Measurements from ENCODE around the gene TXNL1.

TXNL1 gene

GRCh38 chr18:56632070-56633022, 6.0 kb downstream of the TXNL1 start:
- H2AK5ac ChIP-seq (ENCODE audit: low read depth, low read length): no peak overlapping the region
- DNase-seq (ENCODE audit: low spot score): no peak
- no peaks in the 10 kb centered on the region for H3K9me3 ChIP-seq (replicated peaks in 1 of 2; ENCODE audit: control insufficient read depth in 2 of 2, insufficient read depth in 1 of 2, low read depth in 1 of 2, low read length in 2 of 2)
- peaks cover 0 to 62% of the 10 kb centered on the region in 2 donors for H3K36me3 ChIP-seq (replicated peaks in 1 of 2; ENCODE audit: control insufficient read depth in 2 of 2, insufficient read depth in 2 of 2, low read length in 2 of 2)
- no peak overlapping the region for H2BK12ac ChIP-seq (ENCODE audit: low read length)
- H4K8ac ChIP-seq (ENCODE audit: low read depth, low read length): no peak overlapping the region
- no peaks in the 10 kb centered on the region for H3K27me3 ChIP-seq (ENCODE audit: control insufficient read depth in 3 of 3, insufficient read depth in 3 of 3, low read depth in 1 of 3, low read length in 3 of 3)
- no peak overlapping the region for H3K4me3 ChIP-seq (ENCODE audit: low read length in 2 of 2)
- no peak overlapping the region for H3K9ac ChIP-seq (ENCODE audit: low read depth, low read length, poor library complexity)
- no peak overlapping the region for H3K4ac ChIP-seq (ENCODE audit: low read length)
- H3K4me1 ChIP-seq (ENCODE audit: control insufficient read depth in 2 of 2, insufficient read depth in 1 of 2, low read depth in 1 of 2, low read length in 2 of 2): peaks cover 0 to 5% of the 10 kb centered on the region in 2 donors
- no peak overlapping the region for H3K14ac ChIP-seq (ENCODE audit: low read length)
- H2BK15ac ChIP-seq (ENCODE audit: low read length): no peak overlapping the region
- WGBS, 2 donors (ENCODE audit: extremely low coverage in 2 of 2, insufficient read length in 2 of 2, insufficient replicate concordance in 1 of 2): no CpG with 5 or more reads among the region's 7 CpGs
- H2BK120ac ChIP-seq (ENCODE audit: low read depth, low read length): no peak overlapping the region
- H2AFZ ChIP-seq (ENCODE audit: low read length): no peak overlapping the region
- H3K4me2 ChIP-seq (ENCODE audit: insufficient read depth, low read length, poor library complexity, severe bottlenecking): no peak overlapping the region
- no peak overlapping the region for H3K23ac ChIP-seq (ENCODE audit: low read depth, low read length, poor library complexity)
- H4K91ac ChIP-seq (ENCODE audit: low read depth, low read length, poor library complexity): no peak overlapping the region
- H3K27ac ChIP-seq (replicated peaks; ENCODE audit: low read length): no peak overlapping the region
- H3K79me1 ChIP-seq (ENCODE audit: low read depth, low read length): peaks cover 6% of the 10 kb centered on the region
- H2BK5ac ChIP-seq (ENCODE audit: low read length): no peak overlapping the region
- H3K18ac ChIP-seq (ENCODE audit: low read length): no peak overlapping the region

- H2BK5ac ChIP-seq (ENCODE audit: low read length): no peak overlapping the region
- H2AFZ ChIP-seq (ENCODE audit: low read length): no peak overlapping the region
- no CpG with 5 or more reads among the region's 2 CpGs for WGBS, 2 donors (ENCODE audit: extremely low coverage in 2 of 2, insufficient read length in 2 of 2, insufficient replicate concordance in 1 of 2)
- H3K36me3 ChIP-seq (replicated peaks in 1 of 2; ENCODE audit: control insufficient read depth in 2 of 2, insufficient read depth in 2 of 2, low read length in 2 of 2): peaks cover 0 to 70% of the 10 kb centered on the region in 2 donors
- H3K18ac ChIP-seq (ENCODE audit: low read length): no peak overlapping the region
- H3K4me1 ChIP-seq (ENCODE audit: control insufficient read depth in 2 of 2, insufficient read depth in 1 of 2, low read depth in 1 of 2, low read length in 2 of 2): no peaks in the 10 kb centered on the region
- H3K79me1 ChIP-seq (ENCODE audit: low read depth, low read length): peaks cover 6% of the 10 kb centered on the region
- no peak overlapping the region for H3K4me3 ChIP-seq (ENCODE audit: low read length in 2 of 2)
- no peak overlapping the region for H4K8ac ChIP-seq (ENCODE audit: low read depth, low read length)
- H2AK5ac ChIP-seq (ENCODE audit: low read depth, low read length): no peak overlapping the region
- H2BK120ac ChIP-seq (ENCODE audit: low read depth, low read length): no peak overlapping the region
- H3K14ac ChIP-seq (ENCODE audit: low read length): no peak overlapping the region
- DNase-seq (ENCODE audit: low spot score): no peak
- no peaks in the 10 kb centered on the region for H3K27me3 ChIP-seq (ENCODE audit: control insufficient read depth in 3 of 3, insufficient read depth in 3 of 3, low read depth in 1 of 3, low read length in 3 of 3)
- no peak overlapping the region for H4K91ac ChIP-seq (ENCODE audit: low read depth, low read length, poor library complexity)
- H3K9ac ChIP-seq (ENCODE audit: low read depth, low read length, poor library complexity): no peak overlapping the region
- no peak overlapping the region for H3K23ac ChIP-seq (ENCODE audit: low read depth, low read length, poor library complexity)
- H2BK15ac ChIP-seq (ENCODE audit: low read length): no peak overlapping the region
- H3K4ac ChIP-seq (ENCODE audit: low read length): no peak overlapping the region
- no peaks in the 10 kb centered on the region for H3K9me3 ChIP-seq (replicated peaks in 1 of 2; ENCODE audit: control insufficient read depth in 2 of 2, insufficient read depth in 1 of 2, low read depth in 1 of 2, low read length in 2 of 2)
- no peak overlapping the region for H3K27ac ChIP-seq (replicated peaks; ENCODE audit: low read length)
- no peak overlapping the region for H2BK12ac ChIP-seq (ENCODE audit: low read length)
- no peak overlapping the region for H3K4me2 ChIP-seq (ENCODE audit: insufficient read depth, low read length, poor library complexity, severe bottlenecking)
Observed at GRCh38 chr18:56627991-56628390, 10.4 kb downstream of the TXNL1 start.

- Histone ChIP-seq H3K4me3 (ENCODE audit: low read length in 2 of 2) (no peak overlapping the region), H3K14ac (ENCODE audit: low read length) (no peak overlapping the region), H3K36me3 (replicated peaks in 1 of 2; ENCODE audit: control insufficient read depth in 2 of 2, insufficient read depth in 2 of 2, low read length in 2 of 2) (peaks cover 10 to 94% of the 10 kb centered on the region in 2 donors), H3K27me3 (ENCODE audit: control insufficient read depth in 3 of 3, insufficient read depth in 3 of 3, low read depth in 1 of 3, low read length in 3 of 3) (no peaks in the 10 kb centered on the region), H2AFZ (ENCODE audit: low read length) (no peak overlapping the region), H4K8ac (ENCODE audit: low read depth, low read length) (no peak overlapping the region), H2AK5ac (ENCODE audit: low read depth, low read length) (no peak overlapping the region), H3K4me1 (ENCODE audit: control insufficient read depth in 2 of 2, insufficient read depth in 1 of 2, low read depth in 1 of 2, low read length in 2 of 2) (no peaks in the 10 kb centered on the region), H3K9ac (ENCODE audit: low read depth, low read length, poor library complexity) (no peak overlapping the region), H3K79me1 (ENCODE audit: low read depth, low read length) (no peaks in the 10 kb centered on the region), H2BK5ac (ENCODE audit: low read length) (no peak overlapping the region), H2BK15ac (ENCODE audit: low read length) (no peak overlapping the region), H3K18ac (ENCODE audit: low read length) (no peak overlapping the region), H3K4me2 (ENCODE audit: insufficient read depth, low read length, poor library complexity, severe bottlenecking) (no peak overlapping the region), H3K9me3 (replicated peaks in 1 of 2; ENCODE audit: control insufficient read depth in 2 of 2, insufficient read depth in 1 of 2, low read depth in 1 of 2, low read length in 2 of 2) (no peaks in the 10 kb centered on the region), H3K27ac (replicated peaks; ENCODE audit: low read length) (no peak overlapping the region), H2BK120ac (ENCODE audit: low read depth, low read length) (no peak overlapping the region), H3K4ac (ENCODE audit: low read length) (no peak overlapping the region), H4K91ac (ENCODE audit: low read depth, low read length, poor library complexity) (no peak overlapping the region), H2BK12ac (ENCODE audit: low read length) (no peak overlapping the region), H3K23ac (ENCODE audit: low read depth, low read length, poor library complexity) (no peak overlapping the region)
- DNase-seq (ENCODE audit: low spot score): no peak
- WGBS, 2 donors (ENCODE audit: extremely low coverage in 2 of 2, insufficient read length in 2 of 2, insufficient replicate concordance in 1 of 2): no CpG with 5 or more reads among the region's 7 CpGs
Observed at GRCh38 chr18:56615738-56616520, 22.5 kb downstream of the TXNL1 start.

GRCh38 chr18:56606618-56607017, 31.8 kb downstream of the TXNL1 start:
- H3K36me3 ChIP-seq (replicated peaks in 1 of 2; ENCODE audit: control insufficient read depth in 2 of 2, insufficient read depth in 2 of 2, low read length in 2 of 2): peaks cover 10 to 99% of the 10 kb centered on the region in 2 donors
- no peaks in the 10 kb centered on the region for H3K79me1 ChIP-seq (ENCODE audit: low read depth, low read length)
- no peak overlapping the region for H2BK12ac ChIP-seq (ENCODE audit: low read length)
- H3K27ac ChIP-seq (replicated peaks; ENCODE audit: low read length): no peak overlapping the region
- no peaks in the 10 kb centered on the region for H3K27me3 ChIP-seq (ENCODE audit: control insufficient read depth in 3 of 3, insufficient read depth in 3 of 3, low read depth in 1 of 3, low read length in 3 of 3)
- H3K23ac ChIP-seq (ENCODE audit: low read depth, low read length, poor library complexity): no peak overlapping the region
- no peak for DNase-seq (ENCODE audit: low spot score)
- H3K9me3 ChIP-seq (replicated peaks in 1 of 2; ENCODE audit: control insufficient read depth in 2 of 2, insufficient read depth in 1 of 2, low read depth in 1 of 2, low read length in 2 of 2): no peaks in the 10 kb centered on the region
- H3K14ac ChIP-seq (ENCODE audit: low read length): no peak overlapping the region
- no peak overlapping the region for H3K9ac ChIP-seq (ENCODE audit: low read depth, low read length, poor library complexity)
- H3K4me3 ChIP-seq (ENCODE audit: low read length in 2 of 2): no peak overlapping the region
- no peak overlapping the region for H2BK120ac ChIP-seq (ENCODE audit: low read depth, low read length)
- H3K4me2 ChIP-seq (ENCODE audit: insufficient read depth, low read length, poor library complexity, severe bottlenecking): no peak overlapping the region
- no peak overlapping the region for H4K8ac ChIP-seq (ENCODE audit: low read depth, low read length)
- no CpG with 5 or more reads among the region's 2 CpGs for whole genome bisulfite sequencing, 2 donors (ENCODE audit: extremely low coverage in 2 of 2, insufficient read length in 2 of 2, insufficient replicate concordance in 1 of 2)
- H3K4ac ChIP-seq (ENCODE audit: low read length): no peak overlapping the region
- H2BK15ac ChIP-seq (ENCODE audit: low read length): no peak overlapping the region
- no peak overlapping the region for H2AFZ ChIP-seq (ENCODE audit: low read length)
- H3K4me1 ChIP-seq (ENCODE audit: control insufficient read depth in 2 of 2, insufficient read depth in 1 of 2, low read depth in 1 of 2, low read length in 2 of 2): no peaks in the 10 kb centered on the region
- no peak overlapping the region for H4K91ac ChIP-seq (ENCODE audit: low read depth, low read length, poor library complexity)
- H2BK5ac ChIP-seq (ENCODE audit: low read length): no peak overlapping the region
- H3K18ac ChIP-seq (ENCODE audit: low read length): no peak overlapping the region
- no peak overlapping the region for H2AK5ac ChIP-seq (ENCODE audit: low read depth, low read length)
